Neural progenitor cell (in vitro differentiated cells): ENCODE measurements around the gene DCAF10. TPM values are rescaled to one million over a fixed set of nuclear protein-coding genes. Genes with fewer than 3 reads are reported as not detected.

Source experiments
- DNase-seq: peaks from one replicate; pipeline ENCODE4 v3.0.0-alpha.2; 2016; ENCODE audit warnings: low spot score
- H2AFZ ChIP-seq: fragments of 200-600 bp; sonication (generic); replicated peaks from 2 replicates; pipeline ENCODE4 v1.6.1; 2016; ENCODE audit warnings: antibody characterized with exemption
- H3F3A ChIP-seq: fragments of 200-600 bp; sonication (generic); 2 replicates; pipeline ENCODE4 v1.6.1; 2016; ENCODE audit warnings: antibody characterized with exemption, low read depth
- H3K27ac ChIP-seq: fragments of 200-600 bp; sonication (generic); 2 replicates; pipeline ENCODE4 v1.5.1; 2016; ENCODE audit warnings: mild to moderate bottlenecking
- H3K27me3 ChIP-seq: fragments of 200-600 bp; sonication (generic); 2 replicates; pipeline ENCODE4 v1.6.1; 2016; ENCODE audit warnings: mild to moderate bottlenecking, moderate library complexity
- H3K36me3 ChIP-seq: fragments of 200-600 bp; sonication (generic); 2 replicates; pipeline ENCODE4 v1.5.1; 2016
- H3K4me1 ChIP-seq: fragments of 200-600 bp; sonication (generic); 2 replicates; pipeline ENCODE4 v1.6.1; 2016; ENCODE audit warnings: mixed run types
- H3K4me2 ChIP-seq: fragments of 200-600 bp; sonication (generic); 2 replicates; pipeline ENCODE4 v1.6.1; 2016
- H3K4me3 ChIP-seq: fragments of 200-600 bp; sonication (generic); 2 replicates; pipeline ENCODE4 v1.5.1; 2016
- H3K79me2 ChIP-seq: fragments of 200-600 bp; sonication (generic); 2 replicates; pipeline ENCODE4 v1.6.1; 2016; ENCODE audit warnings: low read depth
- H3K9ac ChIP-seq: fragments of 200-600 bp; sonication (generic); 2 replicates; pipeline ENCODE4 v1.6.1; 2016
- H3K9me3 ChIP-seq: fragments of 200-600 bp; sonication (generic); 2 replicates; pipeline ENCODE4 v1.5.1; 2016; ENCODE audit warnings: low read depth
- H4K20me1 ChIP-seq: fragments of 200-600 bp; sonication (generic); 2 replicates; pipeline ENCODE4 v1.6.1; 2016; ENCODE audit warnings: low read depth
- H3K27ac Mint-ChIP-seq: 3 replicates; pipeline ENCODE4 v1.8.0; 2021; ENCODE audit warnings: mixed read lengths
- H3K27me3 Mint-ChIP-seq: 2 replicates; pipeline ENCODE4 v1.8.0; 2022; ENCODE audit warnings: low read depth, mild to moderate bottlenecking, inconsistent platforms, moderate library complexity, mixed read lengths; ENCODE audit not compliant: insufficient read depth
- H3K36me3 Mint-ChIP-seq: 3 replicates; pipeline ENCODE4 v1.8.0; 2021; ENCODE audit warnings: mixed read lengths
- H3K4me1 Mint-ChIP-seq: 3 replicates; pipeline ENCODE4 v1.8.0; 2021; ENCODE audit warnings: mixed read lengths
- H3K4me3 Mint-ChIP-seq: 3 replicates; pipeline ENCODE4 v1.8.0; 2021; ENCODE audit warnings: mild to moderate bottlenecking, moderate library complexity, mixed read lengths
- H3K9me3 Mint-ChIP-seq: 3 replicates; pipeline ENCODE4 v1.8.0; 2020; ENCODE audit warnings: mixed read lengths
- CTCF ChIP-seq: fragments of 200-600 bp; sonication (generic); IDR thresholded peaks from 2 replicates; pipeline ENCODE4 v1.5.1; 2017; ENCODE audit warnings: antibody characterized with exemption, mild to moderate bottlenecking
- EZH2 ChIP-seq: fragments of 200-600 bp; sonication (generic); IDR thresholded peaks from 2 replicates; pipeline ENCODE4 v1.6.1; 2017; ENCODE audit warnings: antibody characterized with exemption, mild to moderate bottlenecking, moderate library complexity
- EZH2phosphoT487 ChIP-seq: fragments of 200-600 bp; sonication (generic); IDR thresholded peaks from 2 replicates; pipeline ENCODE4 v1.6.1; 2017; ENCODE audit warnings: antibody characterized with exemption
- total RNA-seq: library from RNA; depleted of rRNA; stranded (reverse); fragments of >200 nt; gene quantifications from 2 replicates; pipeline ENCODE4 v1.2.3, GENCODE V29; 2015; ENCODE audit warnings: low replicate concordance

DCAF10 gene
- total RNA-seq, 1 donor from 2014 or later = 15.8 TPM

GRCh38 chr9:37836386-37836785 is 35.8 kb downstream of the DCAF10 start:
- Histone ChIP-seq H4K20me1 (no peaks in the 10 kb centered on the region), H3K4me3 (no peak overlapping the region), H3K4me1 (peaks cover 8% of the 10 kb centered on the region), H3K4me2 (no peak overlapping the region), H3K27me3 (no peaks in the 10 kb centered on the region), H3K36me3 (no peaks in the 10 kb centered on the region), H2AFZ (no peak overlapping the region), H3K79me2 (no peaks in the 10 kb centered on the region), H3F3A (peaks cover 3% of the 10 kb centered on the region), H3K27ac (no peak overlapping the region), H3K9ac (no peak overlapping the region), H3K9me3 (no peaks in the 10 kb centered on the region)
- Mint-ChIP-seq H3K36me3 (no peaks in the 10 kb centered on the region), H3K4me1 (peaks cover 15% of the 10 kb centered on the region), H3K9me3 (no peaks in the 10 kb centered on the region), H3K27ac (no peak overlapping the region), H3K27me3 (no peaks in the 10 kb centered on the region), H3K4me3 (no peak overlapping the region)
- peak; percentile 2 for DNase-seq
- TF ChIP-seq EZH2phosphoT487 = no peak
- TF ChIP-seq EZH2 = no peak
- no peak for TF ChIP-seq CTCF

GRCh38 chr9:37839496-37840461 is 39.2 kb downstream of the DCAF10 start:
- H3K4me2 ChIP-seq = no peak overlapping the region
- no peak overlapping the region for H3K27ac ChIP-seq
- H3K79me2 ChIP-seq = no peaks in the 10 kb centered on the region
- peaks cover 8% of the 10 kb centered on the region for H3K4me1 ChIP-seq
- H3K4me3 ChIP-seq = no peak overlapping the region
- H2AFZ ChIP-seq = no peak overlapping the region
- H3K9ac ChIP-seq = no peak overlapping the region
- no peaks in the 10 kb centered on the region for H3K9me3 ChIP-seq
- H3K4me3 Mint-ChIP-seq = no peak overlapping the region
- TF ChIP-seq CTCF (no peak), EZH2 (no peak)
- no peaks in the 10 kb centered on the region for H4K20me1 ChIP-seq
- no peaks in the 10 kb centered on the region for H3K27me3 Mint-ChIP-seq
- peaks cover 15% of the 10 kb centered on the region for H3K4me1 Mint-ChIP-seq
- no peak for DNase-seq
- no peaks in the 10 kb centered on the region for H3K27me3 ChIP-seq
- peak overlapping the region; percentile 19 for H3K27ac Mint-ChIP-seq
- H3F3A ChIP-seq = peaks cover 3% of the 10 kb centered on the region
- H3K36me3 ChIP-seq = no peaks in the 10 kb centered on the region
- no peaks in the 10 kb centered on the region for H3K36me3 Mint-ChIP-seq
- H3K9me3 Mint-ChIP-seq = no peaks in the 10 kb centered on the region

- Mint-ChIP-seq H3K4me3 (no peak overlapping the region), H3K36me3 (no peaks in the 10 kb centered on the region), H3K4me1 (peaks cover 15% of the 10 kb centered on the region), H3K27ac (no peak overlapping the region), H3K9me3 (no peaks in the 10 kb centered on the region), H3K27me3 (no peaks in the 10 kb centered on the region)
- H3K4me2 ChIP-seq = no peak overlapping the region
- DNase-seq = no peak
- no peaks in the 10 kb centered on the region for H3K9me3 ChIP-seq
- no peaks in the 10 kb centered on the region for H3K36me3 ChIP-seq
- peaks cover 3% of the 10 kb centered on the region for H3F3A ChIP-seq
- H3K4me3 ChIP-seq = no peak overlapping the region
- no peak overlapping the region for H3K27ac ChIP-seq
- TF ChIP-seq CTCF = no peak
- TF ChIP-seq EZH2 = no peak
- TF ChIP-seq EZH2phosphoT487 = no peak
- no peak overlapping the region for H2AFZ ChIP-seq
- no peaks in the 10 kb centered on the region for H3K27me3 ChIP-seq
- H4K20me1 ChIP-seq = no peaks in the 10 kb centered on the region
- H3K9ac ChIP-seq = no peak overlapping the region
- peaks cover 8% of the 10 kb centered on the region for H3K4me1 ChIP-seq
- H3K79me2 ChIP-seq = no peaks in the 10 kb centered on the region
Measured at GRCh38 chr9:37840560-37841194, 40.1 kb downstream of the DCAF10 start.
